Activated naive CD4-positive, alpha-beta T cell treated with anti-CD3 and anti-CD28 coated beads for 36 hours (primary cell): ENCODE data around the gene CFAP47. TPM values are rescaled to one million over a fixed set of nuclear protein-coding genes. Genes with fewer than 3 reads are reported as not detected.

Experiments used
- CTCF ChIA-PET: fragments of 350-600 bp; sonication (Branson Sonifier 250); formaldehyde crosslinking; loops from one replicate; lab custom pipeline; 2021; ENCODE audit warnings: antibody characterized with exemption; lab: Charles Lee
- DNase-seq: peaks from one replicate; pipeline ENCODE4 v3.0.0-alpha.2; 2020
- H3K27ac Mint-ChIP-seq: one replicate; pipeline ENCODE4 v1.8.0; 2021; ENCODE audit warnings: mild to moderate bottlenecking, mixed read lengths
- H3K27me3 Mint-ChIP-seq: one replicate; pipeline ENCODE4 v1.8.0; 2021; ENCODE audit warnings: low read depth, mixed read lengths
- H3K36me3 Mint-ChIP-seq: one replicate; pipeline ENCODE4 v1.8.0; 2021; ENCODE audit warnings: low read depth, mixed read lengths
- H3K4me1 Mint-ChIP-seq: one replicate; pipeline ENCODE4 v1.8.0; 2021; ENCODE audit warnings: low read depth, mixed read lengths
- H3K4me3 Mint-ChIP-seq: one replicate; pipeline ENCODE4 v1.8.0; 2021; ENCODE audit warnings: mild to moderate bottlenecking, moderate library complexity, mixed read lengths
- H3K9me3 Mint-ChIP-seq: one replicate; pipeline ENCODE4 v1.8.0; 2021; ENCODE audit warnings: mixed read lengths
- intact Hi-C: fragments of 100-400 bp; cut with micrococcal nuclease; formaldehyde crosslinking; loops from one replicate; pipeline ENCODE4 v1.15.1; 2023
- total RNA-seq, 2 experiments: library from RNA; stranded (reverse); gene quantifications; one replicate each; pipeline ENCODE4 v1.2.3, GENCODE V29; 2021

CFAP47 gene
- total RNA-seq, 2 experiments from 2014 or later, result not detected

GRCh38 chrX:36434522-36434921 is 515.0 kb downstream of the CFAP47 start:
- CTCF ChIA-PET, result no interaction called here
- H3K9me3 Mint-ChIP-seq, result no peaks in the 10 kb centered on the region
- no peaks in the 10 kb centered on the region for H3K27me3 Mint-ChIP-seq
- no peaks in the 10 kb centered on the region for H3K36me3 Mint-ChIP-seq
- no peak for DNase-seq
- no peaks in the 10 kb centered on the region for H3K4me1 Mint-ChIP-seq
- H3K4me3 Mint-ChIP-seq, result no peak overlapping the region
- H3K27ac Mint-ChIP-seq, result no peak overlapping the region
- intact Hi-C loops, result no loop called here

Other genes starting within 250 kb of the CFAP47 start
- gene MAGEB16, start 121.4 kb upstream of the CFAP47 start, total RNA-seq, result not detected